ENCODE results near the gene FKBP8.

GRCh38 chr19:18531485-18531884 is 11.9 kb downstream of the FKBP8 start:
- TF ChIP-seq, protein P1, sequence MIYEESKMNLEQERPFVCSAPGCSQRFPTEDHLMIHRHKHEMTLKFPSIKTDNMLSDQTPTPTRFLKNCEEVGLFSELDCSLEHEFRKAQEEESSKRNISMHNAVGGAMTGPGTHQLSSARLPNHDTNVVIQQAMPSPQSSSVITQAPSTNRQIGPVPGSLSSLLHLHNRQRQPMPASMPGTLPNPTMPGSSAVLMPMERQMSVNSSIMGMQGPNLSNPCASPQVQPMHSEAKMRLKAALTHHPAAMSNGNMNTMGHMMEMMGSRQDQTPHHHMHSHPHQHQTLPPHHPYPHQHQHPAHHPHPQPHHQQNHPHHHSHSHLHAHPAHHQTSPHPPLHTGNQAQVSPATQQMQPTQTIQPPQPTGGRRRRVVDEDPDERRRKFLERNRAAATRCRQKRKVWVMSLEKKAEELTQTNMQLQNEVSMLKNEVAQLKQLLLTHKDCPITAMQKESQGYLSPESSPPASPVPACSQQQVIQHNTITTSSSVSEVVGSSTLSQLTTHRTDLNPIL (CRISPR knock-in tag; IDR thresholded peaks at IDR 0.05; ENCODE audit: low read depth), result no peak
- TF ChIP-seq GLIS3 (CRISPR knock-in tag; IDR thresholded peaks at IDR 0.05) (no peak), ISL1 (CRISPR knock-in tag; IDR thresholded peaks at IDR 0.05) (no peak), OSR1 (CRISPR knock-in tag; IDR thresholded peaks at IDR 0.05) (no peak), SNAI2 (CRISPR knock-in tag; IDR thresholded peaks at IDR 0.05) (no peak), BACH2 (CRISPR knock-in tag; IDR thresholded peaks at IDR 0.05; ENCODE audit: borderline replicate concordance) (no peak), TOX (CRISPR knock-in tag; IDR thresholded peaks at IDR 0.05; ENCODE audit: borderline replicate concordance) (no peak), ZFP30 (CRISPR knock-in tag; IDR thresholded peaks at IDR 0.05) (no peak), RARB (CRISPR knock-in tag; IDR thresholded peaks at IDR 0.05) (no peak), ZNF565 (CRISPR knock-in tag; conservative IDR thresholded peaks at IDR 0.05; ENCODE audit: low read depth) (no peak), TCF4 (CRISPR knock-in tag; IDR thresholded peaks at IDR 0.05; ENCODE audit: borderline replicate concordance) (no peak), CSDC2 (CRISPR knock-in tag; IDR thresholded peaks at IDR 0.05) (no peak)
- TF ChIP-seq, protein P2, sequence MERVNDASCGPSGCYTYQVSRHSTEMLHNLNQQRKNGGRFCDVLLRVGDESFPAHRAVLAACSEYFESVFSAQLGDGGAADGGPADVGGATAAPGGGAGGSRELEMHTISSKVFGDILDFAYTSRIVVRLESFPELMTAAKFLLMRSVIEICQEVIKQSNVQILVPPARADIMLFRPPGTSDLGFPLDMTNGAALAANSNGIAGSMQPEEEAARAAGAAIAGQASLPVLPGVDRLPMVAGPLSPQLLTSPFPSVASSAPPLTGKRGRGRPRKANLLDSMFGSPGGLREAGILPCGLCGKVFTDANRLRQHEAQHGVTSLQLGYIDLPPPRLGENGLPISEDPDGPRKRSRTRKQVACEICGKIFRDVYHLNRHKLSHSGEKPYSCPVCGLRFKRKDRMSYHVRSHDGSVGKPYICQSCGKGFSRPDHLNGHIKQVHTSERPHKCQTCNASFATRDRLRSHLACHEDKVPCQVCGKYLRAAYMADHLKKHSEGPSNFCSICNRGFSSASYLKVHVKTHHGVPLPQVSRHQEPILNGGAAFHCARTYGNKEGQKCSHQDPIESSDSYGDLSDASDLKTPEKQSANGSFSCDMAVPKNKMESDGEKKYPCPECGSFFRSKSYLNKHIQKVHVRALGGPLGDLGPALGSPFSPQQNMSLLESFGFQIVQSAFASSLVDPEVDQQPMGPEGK (CRISPR knock-in tag; IDR thresholded peaks at IDR 0.05; ENCODE audit: borderline replicate concordance), result no peak
- TF ChIP-seq, protein P3, sequence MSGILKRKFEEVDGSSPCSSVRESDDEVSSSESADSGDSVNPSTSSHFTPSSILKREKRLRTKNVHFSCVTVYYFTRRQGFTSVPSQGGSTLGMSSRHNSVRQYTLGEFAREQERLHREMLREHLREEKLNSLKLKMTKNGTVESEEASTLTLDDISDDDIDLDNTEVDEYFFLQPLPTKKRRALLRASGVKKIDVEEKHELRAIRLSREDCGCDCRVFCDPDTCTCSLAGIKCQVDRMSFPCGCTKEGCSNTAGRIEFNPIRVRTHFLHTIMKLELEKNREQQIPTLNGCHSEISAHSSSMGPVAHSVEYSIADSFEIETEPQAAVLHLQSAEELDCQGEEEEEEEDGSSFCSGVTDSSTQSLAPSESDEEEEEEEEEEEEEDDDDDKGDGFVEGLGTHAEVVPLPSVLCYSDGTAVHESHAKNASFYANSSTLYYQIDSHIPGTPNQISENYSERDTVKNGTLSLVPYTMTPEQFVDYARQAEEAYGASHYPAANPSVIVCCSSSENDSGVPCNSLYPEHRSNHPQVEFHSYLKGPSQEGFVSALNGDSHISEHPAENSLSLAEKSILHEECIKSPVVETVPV (CRISPR knock-in tag; IDR thresholded peaks at IDR 0.05), result no peak
